Smooth muscle cell (in vitro differentiated cells): Measurements from ENCODE around the gene BLVRA. TPM values are rescaled to one million over a fixed set of nuclear protein-coding genes. Genes with fewer than 3 reads are reported as not detected.

Experiments
- DNase-seq: peaks from one replicate; lab custom pipeline; 2025; ENCODE audit not compliant: unreplicated experiment; lab: John Stamatoyannopoulos, UW
- H2AFZ ChIP-seq: fragments of 200-600 bp; sonication (generic); 2 replicates; pipeline ENCODE4 v1.6.0; 2016; ENCODE audit warnings: antibody characterized with exemption, low read depth, mild to moderate bottlenecking
- H3F3A ChIP-seq: fragments of 200-600 bp; sonication (generic); 2 replicates; pipeline ENCODE4 v1.6.0; 2017; ENCODE audit warnings: antibody characterized with exemption, low read depth
- H3K27ac ChIP-seq: fragments of 200-600 bp; sonication (generic); 2 replicates; pipeline ENCODE4 v1.5.1; 2016; ENCODE audit warnings: low read depth, mild to moderate bottlenecking
- H3K27me3 ChIP-seq: fragments of 200-600 bp; sonication (generic); 2 replicates; pipeline ENCODE4 v1.6.1; 2016; ENCODE audit warnings: low read depth, mild to moderate bottlenecking
- H3K36me3 ChIP-seq: fragments of 200-600 bp; sonication (generic); 2 replicates; pipeline ENCODE4 v1.5.1; 2016; ENCODE audit warnings: low read depth
- H3K4me1 ChIP-seq: fragments of 200-600 bp; sonication (generic); 2 replicates; pipeline ENCODE4 v1.5.1; 2016; ENCODE audit warnings: low read depth
- H3K4me2 ChIP-seq: fragments of 200-600 bp; sonication (generic); 2 replicates; pipeline ENCODE4 v1.6.0; 2016; ENCODE audit warnings: mild to moderate bottlenecking
- H3K4me3 ChIP-seq: fragments of 200-600 bp; sonication (generic); 2 replicates; pipeline ENCODE4 v1.5.1; 2016; ENCODE audit warnings: mild to moderate bottlenecking
- H3K79me2 ChIP-seq: fragments of 200-600 bp; sonication (generic); 2 replicates; pipeline ENCODE4 v1.6.0; 2016; ENCODE audit warnings: low read depth, mild to moderate bottlenecking
- H3K9ac ChIP-seq: fragments of 200-600 bp; sonication (generic); 2 replicates; pipeline ENCODE4 v1.6.0; 2016; ENCODE audit warnings: low read depth
- H3K9me3 ChIP-seq: fragments of 200-600 bp; sonication (generic); replicated peaks from 2 replicates; pipeline ENCODE4 v1.5.1; 2016; ENCODE audit warnings: low read depth
- H4K20me1 ChIP-seq: fragments of 200-600 bp; sonication (generic); 2 replicates; pipeline ENCODE4 v1.6.0; 2016; ENCODE audit warnings: low read depth
- CTCF ChIP-seq: fragments of 200-600 bp; sonication (generic); IDR thresholded peaks from 2 replicates; pipeline ENCODE4 v1.5.1; 2017; ENCODE audit warnings: borderline replicate concordance, mild to moderate bottlenecking, antibody characterized with exemption; ENCODE audit not compliant: insufficient read depth, poor library complexity, severe bottlenecking
- WGBS: methylation state at CpG from one replicate; pipeline ENCODE4 v1.1.7; 2016; ENCODE audit warnings: low lambda C conversion rate; 5-methylcytosine and 5-hydroxymethylcytosine counted together
- polyA plus RNA-seq: library from polyadenylated mRNA; unstranded; fragments of >200 nt; fragmentation: Nextera tagmentation; extraction: Ambion mirVana; gene quantifications from 2 replicates; pipeline ENCODE4 v1.2.1, GENCODE V29; 2016
- total RNA-seq: library from RNA; depleted of rRNA; stranded (reverse); fragments of >200 nt; gene quantifications from 2 replicates; pipeline ENCODE4 v1.2.3, GENCODE V29; 2014

BLVRA gene
- total and polyA plus RNA-seq, 2 experiments from 2014 or later = 24.6 to 65.4 TPM

GRCh38 chr7:43764039-43764761 lies 5.7 kb downstream of the BLVRA start:
- Histone ChIP-seq H3K4me3 (no peak overlapping the region), H3K27ac (no peak overlapping the region)
- no peak for DNase-seq

GRCh38 chr7:43764807-43765491 lies 6.5 kb downstream of the BLVRA start:
- Histone ChIP-seq H3K9ac (no peak overlapping the region), H3K9me3 (no peaks in the 10 kb centered on the region), H3K4me3 (no peak overlapping the region), H2AFZ (no peak overlapping the region), H3K4me2 (no peak overlapping the region), H3K27me3 (no peaks in the 10 kb centered on the region), H3F3A (no peaks in the 10 kb centered on the region), H4K20me1 (peaks cover 11% of the 10 kb centered on the region), H3K36me3 (no peaks in the 10 kb centered on the region), H3K79me2 (peaks cover 8% of the 10 kb centered on the region), H3K4me1 (peaks cover 5% of the 10 kb centered on the region), H3K27ac (no peak overlapping the region)
- no peak for TF ChIP-seq CTCF
- DNase-seq = no peak
- WGBS = 76% methylated on average over 10 of the region's 10 CpGs

More at GRCh38 chr7:43764039-43764761, 5.7 kb downstream of the BLVRA start:
- Histone ChIP-seq H3K4me2 (peak overlapping the region; percentile 35), H3F3A (no peaks in the 10 kb centered on the region), H3K79me2 (peaks cover 11% of the 10 kb centered on the region), H2AFZ (no peak overlapping the region), H3K9ac (no peak overlapping the region), H3K36me3 (no peaks in the 10 kb centered on the region), H3K27me3 (peaks cover 3% of the 10 kb centered on the region), H3K4me1 (peaks cover 10% of the 10 kb centered on the region), H4K20me1 (peaks cover 11% of the 10 kb centered on the region), H3K9me3 (no peaks in the 10 kb centered on the region)
- 59% methylated on average over 9 of the region's 9 CpGs for WGBS
- TF ChIP-seq CTCF = no peak

GRCh38 chr7:43766564-43766963 lies 8.1 kb downstream of the BLVRA start:
- Histone ChIP-seq H3K4me1 (peaks cover 5% of the 10 kb centered on the region), H4K20me1 (peaks cover 18% of the 10 kb centered on the region), H3K27ac (no peak overlapping the region), H3K36me3 (no peaks in the 10 kb centered on the region), H3K9me3 (no peaks in the 10 kb centered on the region), H3K9ac (no peak overlapping the region), H3K27me3 (no peaks in the 10 kb centered on the region), H3K79me2 (peaks cover 8% of the 10 kb centered on the region), H2AFZ (no peak overlapping the region), H3K4me2 (no peak overlapping the region), H3K4me3 (no peak overlapping the region), H3F3A (no peaks in the 10 kb centered on the region)
- no peak for TF ChIP-seq CTCF
- DNase-seq = no peak
- 83% methylated on average over 8 of the region's 8 CpGs for WGBS

- WGBS = 95% methylated on average over 8 of the region's 8 CpGs
- TF ChIP-seq CTCF = no peak
- H3K27ac ChIP-seq = no peak overlapping the region
- no peak for DNase-seq
- peaks cover 5% of the 10 kb centered on the region for H3K4me1 ChIP-seq
- peaks cover 18% of the 10 kb centered on the region for H4K20me1 ChIP-seq
- no peaks in the 10 kb centered on the region for H3K9me3 ChIP-seq
- H2AFZ ChIP-seq = no peak overlapping the region
- H3K9ac ChIP-seq = no peak overlapping the region
- H3K4me2 ChIP-seq = no peak overlapping the region
- peaks cover 8% of the 10 kb centered on the region for H3K79me2 ChIP-seq
- no peaks in the 10 kb centered on the region for H3K27me3 ChIP-seq
- no peak overlapping the region for H3K4me3 ChIP-seq
- no peaks in the 10 kb centered on the region for H3F3A ChIP-seq
- H3K36me3 ChIP-seq = no peaks in the 10 kb centered on the region
Observed at GRCh38 chr7:43767311-43767710, 8.8 kb downstream of the BLVRA start.
